HG02943 (cell line): ENCODE results near the gene SYNE2.
"Not testable (repeated sequence)": the region's sequence is repeated elsewhere in the genome, so short reads cannot be mapped to it uniquely, and the experiment has no call there.

Experiments
- ATAC-seq: cut with Tn5 transposase; IDR thresholded peaks from one replicate; pipeline ENCODE4 v1.9.1; 2021; ENCODE audit warnings: mild to moderate bottlenecking, low read depth, moderate library complexity; ENCODE audit not compliant: unreplicated experiment

Gene SYNE2

DNA sequence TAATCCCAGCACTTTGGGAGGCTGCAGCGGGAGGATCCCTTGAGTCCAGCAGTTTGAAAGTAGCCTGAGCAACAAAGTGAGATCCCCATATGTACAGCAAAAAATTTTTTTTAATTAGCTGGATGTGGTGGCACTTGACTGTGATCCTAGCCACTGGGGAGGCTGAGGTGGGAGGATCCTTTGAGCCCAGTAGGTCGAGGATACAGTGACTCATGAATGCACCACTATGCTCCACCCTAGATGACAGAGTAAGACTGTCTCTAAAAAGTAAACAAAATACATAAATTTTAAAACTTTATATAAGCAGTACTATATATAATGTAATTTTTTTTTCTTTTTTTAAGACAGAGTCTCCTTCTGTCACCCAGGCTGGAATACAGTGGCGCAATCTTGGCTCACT is 326.0 kb downstream of the SYNE2 start:
- ATAC-seq: no peak

DNA sequence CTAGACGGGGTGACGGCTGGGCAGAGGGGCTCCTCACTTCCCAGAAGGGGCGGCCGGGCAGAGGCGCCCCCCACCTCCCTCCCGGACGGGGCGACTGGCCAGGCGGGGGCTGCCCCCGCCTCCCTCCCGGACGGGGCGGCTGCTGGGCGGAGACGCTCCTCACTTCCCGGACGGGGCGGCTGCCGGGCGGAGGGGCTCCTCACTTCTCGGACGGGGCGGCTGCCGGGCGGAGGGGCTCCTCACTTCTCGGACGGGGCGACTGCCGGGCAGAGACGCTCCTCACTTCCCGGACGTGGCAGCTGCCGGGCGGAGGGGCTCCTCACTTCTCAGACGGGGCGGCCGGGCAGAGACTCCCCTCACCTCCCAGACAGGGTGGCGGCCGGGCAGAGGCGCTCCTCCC is 330.1 kb downstream of the SYNE2 start:
- ATAC-seq: not testable (repeated sequence)

DNA sequence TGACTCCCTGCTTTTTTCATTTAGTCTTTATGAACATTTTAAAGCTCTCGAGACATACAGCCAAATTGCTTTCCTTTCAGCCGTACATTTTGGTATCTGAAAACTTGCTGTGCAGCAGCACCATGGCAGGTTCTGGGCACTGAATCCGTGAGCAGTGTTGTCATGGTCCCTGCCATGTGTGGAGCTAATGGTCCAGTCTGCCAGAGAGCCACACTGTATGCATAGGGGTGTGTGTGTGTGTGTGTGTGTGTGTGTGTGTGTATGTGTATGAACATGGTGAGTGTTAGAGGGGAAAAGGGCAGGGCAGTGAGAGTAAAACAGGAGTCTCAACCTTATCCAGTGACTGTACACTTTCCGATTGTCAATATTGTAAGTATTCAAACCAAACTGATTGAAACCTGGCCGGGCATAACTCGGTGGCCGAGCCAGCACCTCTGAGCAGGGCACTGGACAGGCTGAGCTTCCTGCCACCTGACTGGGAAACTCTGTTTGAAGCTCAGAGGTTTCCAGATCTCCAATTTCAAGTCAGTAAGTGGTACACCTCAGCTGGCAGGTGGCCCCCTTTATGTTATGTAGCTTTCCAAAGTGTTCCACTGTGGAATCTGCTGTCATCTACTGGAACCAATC is 331.4 kb downstream of the SYNE2 start:
- no peak for ATAC-seq

DNA sequence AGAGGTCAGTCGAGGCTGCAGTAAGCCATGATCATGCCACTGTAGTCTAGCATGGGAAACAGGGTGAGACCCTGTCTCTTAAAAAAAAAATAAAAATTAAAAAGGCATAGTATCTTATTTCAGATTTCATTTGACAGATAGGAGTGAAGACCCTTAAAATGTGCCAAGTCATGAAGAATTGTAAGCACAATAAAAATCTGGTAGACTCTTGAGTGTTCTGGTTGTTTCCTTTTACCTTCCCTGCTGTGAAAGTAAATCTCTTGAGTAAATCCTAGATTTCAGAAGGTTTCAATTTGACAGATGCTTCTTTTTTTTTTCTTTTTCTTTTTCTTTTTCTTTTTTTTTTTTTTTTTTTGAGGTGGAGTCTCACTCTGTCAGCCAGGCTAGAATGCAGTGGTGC is 332.4 kb downstream of the SYNE2 start:
- no peak for ATAC-seq

DNA sequence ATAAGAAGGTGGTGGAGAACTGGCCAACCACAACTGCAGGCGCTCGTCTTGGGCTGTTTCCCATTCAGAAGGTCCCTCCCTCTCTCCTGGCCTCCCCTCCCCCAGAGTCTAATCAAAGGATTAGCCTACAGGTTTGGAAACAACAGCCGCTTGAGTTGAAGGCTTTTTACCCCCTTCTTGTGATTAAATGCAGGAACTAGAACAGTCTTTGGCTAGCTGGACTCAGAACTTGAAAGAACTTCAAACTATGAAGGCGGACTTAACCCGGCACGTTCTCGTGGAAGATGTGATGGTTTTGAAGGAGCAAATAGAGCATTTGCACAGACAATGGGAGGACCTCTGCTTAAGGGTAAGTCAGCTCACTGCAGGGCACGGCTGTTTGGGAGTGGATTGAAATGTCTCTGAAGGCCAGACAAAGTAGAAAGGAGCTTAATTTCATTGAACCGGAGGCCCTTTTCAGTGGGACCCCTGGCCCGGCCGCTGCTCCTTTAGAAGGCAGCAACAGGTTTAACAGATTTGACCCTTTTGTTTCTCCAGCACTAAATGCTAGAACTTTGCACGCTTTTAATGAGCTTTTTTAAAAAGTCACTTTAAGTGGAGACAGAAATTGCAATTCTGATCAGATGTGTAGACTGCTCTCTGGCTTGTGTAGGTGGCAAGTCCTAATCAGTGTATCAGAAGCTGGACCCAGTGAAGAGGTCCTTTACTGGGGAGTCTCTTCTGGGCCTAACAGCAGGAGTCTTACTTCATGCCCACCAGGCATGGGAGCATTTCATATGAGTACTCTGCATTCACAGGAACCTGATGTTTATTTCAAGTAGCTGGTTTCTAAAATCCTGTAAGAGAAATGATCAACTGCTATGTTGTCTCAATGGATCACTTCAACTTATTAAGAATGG is 333.7 kb downstream of the SYNE2 start:
- no peak for ATAC-seq

DNA sequence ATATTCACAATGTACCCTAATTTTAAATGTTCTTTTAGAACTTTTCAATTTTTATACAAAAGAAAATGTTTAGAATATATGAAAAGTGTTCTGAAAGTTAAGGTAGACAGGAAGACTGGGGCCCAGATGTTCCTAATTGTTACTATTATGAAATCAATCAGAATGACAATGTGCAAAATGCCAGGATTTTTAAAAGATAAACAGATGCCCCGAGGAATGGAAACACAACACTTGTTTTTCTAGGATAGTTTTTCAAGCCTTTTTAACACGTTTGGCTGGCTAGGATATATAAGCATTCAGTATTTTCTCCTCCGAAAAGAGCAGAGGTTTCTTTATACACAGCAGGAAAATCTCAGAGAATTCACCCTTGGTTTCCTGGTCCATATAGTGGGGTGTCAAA is 334.5 kb downstream of the SYNE2 start:
- ATAC-seq: no peak

DNA sequence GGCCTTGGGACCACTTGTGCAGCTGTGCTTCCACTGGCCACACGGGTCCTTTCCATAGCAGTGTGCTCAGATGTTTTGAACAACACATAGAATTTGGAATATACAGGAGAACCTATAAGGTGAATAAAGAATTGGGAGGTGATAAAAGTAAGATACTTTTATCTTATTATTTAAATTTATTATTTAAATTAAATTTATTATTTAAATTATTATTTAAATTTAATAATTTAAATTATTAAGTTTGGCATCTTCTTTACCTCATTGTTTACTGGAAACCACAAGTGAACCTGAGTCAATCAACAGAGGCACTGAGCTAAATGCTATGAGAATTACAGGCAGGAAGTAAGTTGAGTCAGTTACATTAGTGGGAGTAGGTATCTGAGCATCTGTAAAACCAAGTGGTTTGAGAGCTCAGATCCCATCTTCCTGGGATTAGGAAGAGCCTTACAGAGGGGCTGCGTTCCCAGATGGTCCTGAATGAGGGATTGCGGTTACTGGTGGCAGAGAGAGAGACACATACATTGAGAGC is 338.2 kb downstream of the SYNE2 start:
- no peak for ATAC-seq

DNA sequence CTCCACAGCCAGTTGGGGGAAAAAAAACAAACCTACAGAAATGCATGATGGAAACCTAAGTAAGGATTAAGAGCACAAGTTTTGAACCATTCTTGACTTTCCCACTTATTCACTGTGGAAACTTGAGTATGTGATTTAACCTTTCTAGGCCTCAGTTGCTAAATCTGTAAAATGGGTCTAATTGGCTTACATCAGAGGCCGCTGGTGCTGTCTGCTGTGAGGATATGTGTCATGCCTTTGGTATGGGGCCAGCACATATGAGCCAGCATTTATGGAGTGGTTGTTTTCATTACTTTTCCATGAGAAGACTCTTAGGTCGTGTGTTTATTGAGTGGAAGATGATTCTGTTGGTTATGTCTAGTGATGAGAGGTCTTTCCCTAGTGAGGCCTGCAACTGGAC is 339.0 kb downstream of the SYNE2 start:
- no peak for ATAC-seq

DNA sequence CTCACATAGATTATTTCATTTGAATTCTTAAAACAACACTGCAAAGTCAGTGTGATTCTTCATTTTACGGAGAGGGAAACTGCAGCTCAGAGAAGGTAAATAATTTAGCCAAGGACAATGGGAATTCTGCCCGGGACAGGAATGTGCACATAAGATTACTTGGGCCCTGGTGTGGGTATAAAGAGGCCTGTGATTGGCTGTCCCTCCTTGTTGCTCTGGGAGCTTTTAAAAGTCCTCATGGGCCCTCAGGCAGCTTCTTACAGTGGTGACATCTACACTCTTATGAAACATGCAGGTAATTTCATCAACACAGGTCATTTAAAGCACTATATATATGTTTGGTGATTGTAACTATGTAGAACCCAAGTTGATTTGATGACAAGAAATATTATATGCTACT is 341.0 kb downstream of the SYNE2 start:
- no peak for ATAC-seq

DNA sequence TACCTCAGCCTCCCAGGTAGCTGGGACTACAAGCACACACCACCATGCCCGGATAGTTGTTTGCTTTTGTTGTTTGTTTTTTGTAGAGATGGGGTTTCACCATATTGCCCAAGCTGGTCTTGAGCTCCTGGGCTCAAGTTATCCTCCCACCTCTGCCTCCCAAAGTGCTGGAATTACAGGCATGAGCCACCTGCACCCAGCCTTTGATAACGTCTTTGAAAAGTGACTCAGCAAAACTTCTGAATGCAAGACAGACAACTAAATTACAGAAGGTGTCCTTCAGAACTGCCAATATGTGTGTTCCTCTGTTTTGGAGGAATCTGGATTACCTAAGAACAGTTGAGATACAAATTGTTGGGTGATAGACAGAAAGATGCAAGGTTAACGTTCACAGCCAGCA is 341.6 kb downstream of the SYNE2 start:
- ATAC-seq: no peak

DNA sequence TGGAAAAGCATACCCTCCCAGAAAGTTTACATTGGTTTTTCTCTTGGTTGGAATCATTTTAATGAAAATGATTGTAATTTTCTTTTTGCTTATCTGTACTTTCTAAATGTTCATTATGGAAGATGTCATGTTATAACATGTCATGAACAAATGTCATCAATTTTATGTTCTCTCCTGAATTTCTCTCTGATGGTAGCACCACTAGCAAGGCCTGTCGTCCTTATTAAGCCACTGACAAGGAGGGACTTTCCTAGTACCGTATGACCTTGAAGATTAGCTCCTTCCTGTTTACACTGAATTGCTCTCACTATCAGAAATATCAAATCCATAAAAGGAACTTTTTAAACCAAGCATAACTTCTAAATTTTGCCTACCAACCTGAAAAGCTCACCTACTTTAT is 342.4 kb downstream of the SYNE2 start:
- ATAC-seq: no peak

DNA sequence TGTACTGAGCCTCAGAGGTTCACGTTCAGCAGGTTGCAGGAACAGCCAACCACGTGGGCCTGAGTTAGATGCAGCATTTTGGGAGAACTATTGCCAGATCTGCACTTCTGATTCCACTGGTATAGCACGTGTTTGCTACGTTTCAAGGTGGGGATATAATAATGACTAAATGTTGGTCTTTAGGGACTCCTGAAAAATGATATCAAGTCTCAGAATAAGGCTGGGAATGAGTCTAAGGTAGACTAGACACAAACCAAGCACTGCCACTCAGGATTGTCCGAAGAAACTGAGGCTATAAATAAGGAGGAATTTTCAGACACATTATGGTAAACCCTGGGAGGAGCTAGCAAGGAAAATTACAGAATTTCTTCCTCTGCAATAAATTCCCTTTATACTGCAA is 343.3 kb downstream of the SYNE2 start:
- no peak for ATAC-seq

DNA sequence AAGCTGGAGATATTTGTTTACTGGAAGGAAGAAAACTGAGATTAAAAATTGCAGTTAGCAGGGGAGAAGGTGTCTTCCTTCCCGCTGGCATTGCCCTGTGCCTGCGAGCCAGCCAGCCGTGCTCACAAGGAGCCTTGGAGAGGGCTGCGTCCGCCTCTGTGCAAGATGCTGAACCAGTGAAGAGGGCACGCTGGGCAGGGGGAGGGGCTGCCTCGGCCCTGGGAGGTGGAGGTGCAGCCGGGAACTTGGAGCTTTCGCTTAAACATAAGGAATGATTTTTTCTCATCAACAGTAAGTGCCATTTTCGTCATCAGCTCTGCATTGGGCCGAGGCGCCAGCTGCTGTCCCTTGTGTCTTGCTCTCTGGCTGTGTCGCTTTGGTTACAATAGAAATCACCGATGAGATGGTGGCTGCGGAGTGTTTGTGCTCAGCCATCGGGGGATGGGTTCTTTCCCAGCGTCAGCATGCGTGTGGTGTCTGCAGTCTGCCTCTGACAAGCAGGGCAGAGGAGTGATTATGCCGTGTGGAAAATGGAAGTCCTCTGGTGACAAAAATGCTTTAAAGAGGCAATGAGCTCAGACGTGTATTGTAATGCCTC is 344.1 kb downstream of the SYNE2 start:
- no peak for ATAC-seq

DNA sequence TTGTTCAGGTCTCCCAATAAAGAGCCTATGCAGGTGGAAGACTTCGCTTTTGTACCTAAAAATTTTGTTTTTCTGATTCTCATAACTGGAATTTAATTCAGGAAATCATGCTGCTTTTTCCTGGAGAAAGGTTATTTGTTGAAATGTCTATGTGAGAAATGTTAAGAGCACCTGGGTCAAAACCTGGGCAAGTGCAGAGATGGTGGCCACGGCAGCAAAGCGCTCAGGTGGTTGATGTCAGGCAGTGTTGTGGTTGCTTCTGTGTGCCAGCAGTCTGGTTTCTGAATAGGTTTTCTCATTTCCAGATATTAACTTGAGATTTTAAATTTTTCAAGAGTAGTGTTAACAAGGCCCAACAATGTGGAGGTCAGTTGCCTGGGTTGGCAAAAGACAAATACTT is 345.2 kb downstream of the SYNE2 start:
- ATAC-seq: no peak

DNA sequence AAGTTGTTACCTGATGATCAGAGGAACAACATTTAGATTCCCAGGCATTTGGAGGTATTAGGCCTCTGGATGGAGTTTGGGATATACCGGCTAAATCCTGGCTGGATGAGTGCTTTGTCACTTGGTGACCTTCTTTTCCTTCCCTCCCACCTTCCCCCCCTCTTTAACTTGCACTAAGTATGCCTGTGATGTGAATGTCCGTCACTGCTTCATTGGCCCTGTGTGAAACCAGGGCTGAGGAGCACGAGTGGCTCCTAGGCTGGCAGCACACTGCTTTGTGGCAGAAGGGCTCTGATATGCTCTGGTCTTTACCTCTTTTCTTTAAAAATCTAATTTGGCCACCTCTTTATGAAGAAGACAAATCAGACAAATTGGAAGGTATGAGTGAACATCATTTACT is 345.7 kb downstream of the SYNE2 start:
- no peak for ATAC-seq

DNA sequence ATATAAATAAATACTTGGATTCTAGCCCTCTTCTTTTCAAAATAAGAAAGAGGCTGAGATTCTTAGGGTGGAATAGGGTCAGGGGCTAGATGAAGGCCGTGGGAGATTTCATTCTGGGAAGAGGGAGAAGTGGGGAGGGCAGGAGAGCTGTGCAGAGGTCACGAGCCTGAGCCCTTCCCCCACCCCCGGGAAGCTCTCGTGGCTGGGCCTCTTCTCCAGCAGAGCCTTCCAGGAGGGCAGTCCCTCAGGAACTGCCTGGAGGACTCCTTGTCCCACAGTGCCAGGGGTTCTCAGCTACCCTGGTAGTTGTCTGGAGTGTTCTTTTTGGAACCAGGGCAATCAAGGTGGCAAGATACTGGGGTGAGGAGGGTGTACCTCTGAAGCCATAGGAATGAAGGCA is 347.4 kb downstream of the SYNE2 start:
- no peak for ATAC-seq

DNA sequence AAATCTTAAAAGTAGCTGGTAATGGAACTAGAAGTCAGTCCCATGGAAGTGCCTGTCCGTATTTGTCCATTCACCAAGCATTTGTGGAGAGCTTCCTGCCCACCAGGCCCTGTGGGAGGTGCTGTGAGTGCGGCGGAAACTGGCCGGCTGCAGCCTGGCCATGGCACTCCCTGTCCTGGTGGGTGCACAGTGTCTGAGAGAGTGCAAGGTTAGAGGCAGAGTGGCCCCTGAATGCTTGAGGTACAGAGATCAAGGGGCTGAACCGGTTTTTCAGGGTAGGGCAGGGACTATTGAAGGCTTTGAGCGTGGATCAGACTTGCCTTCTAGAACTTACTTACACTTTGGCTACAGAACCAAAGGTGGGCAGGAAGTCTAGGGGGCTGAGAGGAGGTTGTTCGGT is 348.5 kb downstream of the SYNE2 start:
- no peak for ATAC-seq

DNA sequence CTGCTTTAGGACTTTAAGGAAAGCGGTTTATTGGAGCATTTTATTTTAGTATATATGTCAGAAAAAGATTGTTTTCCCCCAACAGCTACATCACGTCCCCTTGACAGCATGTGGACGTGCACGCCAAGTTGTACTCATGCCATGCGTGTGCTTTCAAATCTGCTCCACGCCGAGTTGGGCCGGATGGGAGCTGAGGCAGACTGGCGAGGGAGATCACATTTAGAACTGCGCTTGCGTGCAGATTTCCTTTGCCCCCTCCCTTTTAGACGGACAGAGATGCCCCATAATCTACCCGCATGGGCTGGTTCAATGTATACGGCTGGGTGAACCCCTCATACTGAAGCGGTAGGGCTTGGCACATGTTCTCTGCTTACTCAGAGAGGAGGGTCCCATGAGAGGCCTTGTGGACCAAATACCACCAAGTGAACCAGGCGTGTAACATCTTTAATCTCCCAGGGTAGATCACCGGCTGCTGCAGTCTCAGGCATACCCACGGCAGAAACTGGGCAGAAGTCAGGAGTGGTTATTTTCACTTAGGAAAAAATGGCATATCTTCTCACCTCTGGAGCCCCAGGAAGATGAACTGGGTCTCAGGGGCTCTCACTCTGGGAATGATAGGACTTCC is 349.2 kb downstream of the SYNE2 start:
- no peak for ATAC-seq

DNA sequence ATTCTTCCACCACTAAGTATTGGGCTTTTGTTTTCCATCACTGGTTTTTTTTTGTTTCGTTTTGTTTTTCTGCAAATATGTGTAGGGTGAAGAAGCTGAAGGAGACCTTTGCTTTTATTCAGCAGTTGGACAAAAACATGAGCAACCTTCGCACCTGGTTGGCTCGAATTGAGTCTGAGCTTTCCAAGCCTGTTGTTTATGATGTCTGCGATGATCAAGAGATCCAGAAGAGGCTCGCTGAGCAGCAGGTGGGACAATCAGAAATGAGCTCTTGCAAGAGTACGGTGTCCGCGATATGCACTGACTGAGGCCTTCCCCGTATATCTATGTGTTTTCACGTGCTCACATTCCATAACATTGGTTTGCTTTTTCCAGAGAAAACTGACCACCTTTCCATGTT is 349.9 kb downstream of the SYNE2 start:
- no peak for ATAC-seq

DNA sequence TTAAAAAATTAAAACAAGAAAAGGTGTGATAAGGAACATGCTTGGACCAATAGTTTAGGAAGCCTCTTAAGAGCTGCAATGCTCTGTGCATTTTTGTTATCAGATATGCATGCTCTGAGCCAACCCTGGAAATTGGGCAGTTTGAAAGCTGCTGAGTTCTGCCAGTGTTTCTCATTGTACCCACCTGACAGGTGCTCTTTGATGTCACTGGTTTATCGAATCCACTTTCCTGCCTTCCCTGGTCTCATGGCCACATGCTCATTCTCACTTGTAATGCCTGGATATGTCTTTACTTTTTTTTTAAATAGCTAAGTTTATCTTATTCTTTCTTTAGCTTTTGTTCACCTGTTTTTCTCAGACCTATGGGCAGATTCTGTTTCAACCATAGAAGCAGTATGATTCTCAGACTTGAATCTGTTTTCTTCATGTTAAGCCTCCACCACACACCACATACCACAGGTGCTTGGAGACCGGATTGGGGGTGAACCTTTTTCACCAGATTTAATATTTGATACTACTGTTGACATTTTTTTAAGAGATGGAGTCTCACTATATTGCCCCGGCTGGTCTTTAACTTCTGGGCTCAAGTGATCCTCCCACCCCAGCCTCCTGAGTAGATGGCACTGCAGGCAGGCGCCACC is 350.7 kb downstream of the SYNE2 start:
- ATAC-seq: no peak

DNA sequence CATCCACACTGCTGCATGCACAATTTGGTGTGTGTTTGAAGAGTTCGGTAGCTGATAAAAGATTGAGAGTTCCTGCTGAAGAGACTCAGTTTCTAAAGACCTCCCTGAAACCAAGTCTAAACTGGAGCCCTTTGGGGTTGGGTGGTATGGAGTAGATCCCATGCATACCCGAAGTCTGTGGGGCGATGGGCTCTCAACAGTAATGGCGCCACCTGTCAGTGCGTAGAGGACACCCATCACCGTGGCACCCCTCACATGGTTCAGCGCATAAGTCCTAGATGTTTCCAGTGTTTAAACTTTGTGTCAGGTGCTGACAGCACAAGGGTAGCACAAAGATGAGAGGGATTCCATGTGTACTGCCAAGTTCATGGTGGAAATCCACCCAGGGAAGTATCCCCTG is 355.5 kb downstream of the SYNE2 start:
- ATAC-seq: no peak
